ENCODE results near the gene SNPH.

Gene SNPH

DNA sequence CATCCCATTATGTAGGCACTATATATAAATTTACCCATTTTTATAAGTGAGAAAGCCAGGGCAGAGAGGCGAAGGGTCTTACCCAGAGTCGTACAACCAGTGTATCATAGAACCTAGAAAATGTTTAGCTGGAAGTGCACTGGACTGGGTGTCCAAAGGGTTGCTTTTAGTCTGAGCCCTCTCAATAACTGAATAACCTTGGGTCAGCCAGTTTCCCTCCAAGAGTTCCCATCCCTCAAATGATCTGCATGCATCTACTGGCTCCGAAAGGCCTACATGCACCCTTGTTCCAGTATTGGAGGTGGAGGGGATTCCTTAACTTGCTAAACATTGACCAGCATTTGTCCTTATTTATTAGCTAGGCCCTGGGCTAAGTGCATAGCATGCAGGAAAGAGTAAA lies 3.8 kb downstream of the SNPH start:
- TF ChIP-seq, protein P1, sequence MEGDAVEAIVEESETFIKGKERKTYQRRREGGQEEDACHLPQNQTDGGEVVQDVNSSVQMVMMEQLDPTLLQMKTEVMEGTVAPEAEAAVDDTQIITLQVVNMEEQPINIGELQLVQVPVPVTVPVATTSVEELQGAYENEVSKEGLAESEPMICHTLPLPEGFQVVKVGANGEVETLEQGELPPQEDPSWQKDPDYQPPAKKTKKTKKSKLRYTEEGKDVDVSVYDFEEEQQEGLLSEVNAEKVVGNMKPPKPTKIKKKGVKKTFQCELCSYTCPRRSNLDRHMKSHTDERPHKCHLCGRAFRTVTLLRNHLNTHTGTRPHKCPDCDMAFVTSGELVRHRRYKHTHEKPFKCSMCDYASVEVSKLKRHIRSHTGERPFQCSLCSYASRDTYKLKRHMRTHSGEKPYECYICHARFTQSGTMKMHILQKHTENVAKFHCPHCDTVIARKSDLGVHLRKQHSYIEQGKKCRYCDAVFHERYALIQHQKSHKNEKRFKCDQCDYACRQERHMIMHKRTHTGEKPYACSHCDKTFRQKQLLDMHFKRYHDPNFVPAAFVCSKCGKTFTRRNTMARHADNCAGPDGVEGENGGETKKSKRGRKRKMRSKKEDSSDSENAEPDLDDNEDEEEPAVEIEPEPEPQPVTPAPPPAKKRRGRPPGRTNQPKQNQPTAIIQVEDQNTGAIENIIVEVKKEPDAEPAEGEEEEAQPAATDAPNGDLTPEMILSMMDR (IDR thresholded peaks at IDR 0.05), result no peak

DNA sequence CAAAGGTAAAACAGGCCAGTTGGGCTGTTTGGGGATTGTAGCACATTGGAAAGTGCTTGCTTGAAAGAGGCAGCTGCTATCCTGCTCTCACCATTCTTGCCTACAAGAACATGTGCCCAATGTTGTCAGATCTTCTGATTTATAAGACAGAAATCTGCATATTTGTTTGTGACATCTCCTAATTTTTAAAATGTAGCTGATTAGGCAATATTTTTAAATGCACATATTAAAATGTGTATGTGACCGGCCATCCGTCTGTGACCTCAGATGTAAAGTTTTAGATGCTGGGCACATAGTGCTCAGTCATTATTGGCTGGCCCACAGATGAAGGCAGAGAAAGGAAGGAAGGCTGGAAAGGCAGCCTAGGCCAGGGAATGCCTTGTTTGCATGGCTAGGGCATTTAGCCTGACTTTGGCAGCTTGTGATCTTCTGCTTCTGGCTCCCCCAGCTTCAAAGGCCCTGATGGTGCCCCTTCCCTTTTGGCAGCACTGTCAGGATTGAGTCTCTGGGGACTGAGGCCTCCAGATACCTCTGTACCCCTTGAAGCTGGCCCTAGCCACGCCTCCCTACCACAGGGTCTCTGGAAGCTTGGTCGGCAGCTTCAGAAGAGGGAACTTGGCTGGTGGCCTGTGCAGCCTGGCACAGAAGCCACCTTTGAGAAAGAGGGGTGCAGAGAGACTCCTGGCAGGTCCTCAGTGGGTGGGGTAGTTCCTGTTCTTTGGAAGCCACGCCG lies 6.4 kb downstream of the SNPH start:
- TF ChIP-seq, protein P1 (IDR thresholded peaks at IDR 0.05), result no peak

DNA sequence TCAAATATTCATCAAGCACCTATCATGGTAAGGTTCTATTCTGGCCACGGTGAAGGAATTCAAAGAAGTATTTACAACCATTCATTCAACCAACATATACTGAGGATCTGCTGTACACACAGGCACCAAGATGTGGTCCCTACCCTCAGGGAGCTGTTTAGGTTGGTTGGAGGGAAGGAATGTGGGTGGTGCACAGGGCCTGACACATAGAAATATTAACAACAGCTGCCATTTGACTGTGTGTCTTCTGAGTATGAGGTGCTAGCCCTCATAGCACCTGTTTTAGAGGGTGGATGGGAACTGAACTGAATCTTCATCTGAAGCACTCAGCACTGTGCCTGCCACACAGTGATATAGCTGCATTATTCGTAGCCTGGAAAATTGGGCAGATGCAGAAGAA lies 7.3 kb downstream of the SNPH start:
- TF ChIP-seq, protein P1 (IDR thresholded peaks at IDR 0.05), result no peak

DNA sequence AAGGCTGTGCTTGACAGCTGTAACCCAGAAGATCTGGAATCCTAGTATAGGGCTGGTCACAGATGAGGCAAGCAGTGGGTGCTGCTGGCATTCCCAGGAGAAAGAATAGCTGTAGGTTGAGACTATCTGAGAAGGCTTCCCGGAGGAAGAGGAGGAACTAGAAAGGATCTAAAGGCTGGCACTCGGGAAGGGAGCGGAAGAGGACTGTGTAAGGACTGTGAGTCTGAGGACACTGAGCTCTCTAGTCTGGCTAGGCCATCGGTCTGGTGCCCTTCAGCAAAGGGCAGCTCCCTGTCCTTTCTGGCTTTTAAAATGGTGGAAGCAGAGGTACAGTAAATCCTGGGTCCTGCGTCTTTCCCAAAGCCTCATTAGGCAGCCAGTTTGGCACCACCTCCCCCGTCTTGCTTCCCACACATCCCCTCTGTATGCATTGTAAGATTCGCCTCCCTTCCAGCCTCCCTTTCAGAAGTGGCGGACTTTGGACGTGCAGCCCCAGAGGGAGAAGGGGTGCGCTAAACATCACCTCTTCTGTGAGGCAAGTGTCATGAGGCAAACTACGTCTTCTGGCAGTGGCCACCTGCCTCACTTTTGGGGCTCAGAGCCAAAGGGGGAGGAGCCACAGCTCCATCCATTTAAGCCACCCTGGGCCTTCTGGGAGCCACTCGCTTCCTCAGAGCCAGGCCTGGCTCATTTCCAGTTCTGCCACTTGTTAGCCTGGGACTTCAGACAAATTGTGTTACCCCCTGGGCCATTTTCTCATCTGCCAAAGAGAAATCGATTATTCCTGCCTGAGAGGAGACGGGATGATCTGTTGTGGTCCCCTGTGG lies 8.6 kb downstream of the SNPH start:
- TF ChIP-seq, protein P1 (IDR thresholded peaks at IDR 0.05), result no peak

DNA sequence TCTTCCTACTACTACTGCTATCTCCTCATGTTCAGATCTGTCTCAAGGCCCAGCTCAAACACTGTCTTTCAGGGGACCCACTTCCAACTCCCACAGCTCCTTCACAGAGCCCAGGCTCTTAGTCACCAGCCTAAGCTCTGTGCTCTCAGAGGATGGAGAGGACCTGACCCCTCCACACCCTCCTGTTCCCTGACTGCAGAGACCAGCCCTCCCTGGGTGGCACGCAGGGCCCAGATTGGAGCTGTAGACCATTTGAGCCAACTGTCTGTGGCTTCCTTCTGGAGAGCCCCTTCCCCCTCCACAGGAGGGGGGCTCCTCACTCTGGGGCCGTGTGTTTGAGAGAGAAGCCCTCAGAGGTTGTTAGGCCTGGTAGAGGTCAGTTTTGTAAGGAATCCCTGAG lies 9.8 kb downstream of the SNPH start:
- TF ChIP-seq, protein P1 (IDR thresholded peaks at IDR 0.05), result no peak

DNA sequence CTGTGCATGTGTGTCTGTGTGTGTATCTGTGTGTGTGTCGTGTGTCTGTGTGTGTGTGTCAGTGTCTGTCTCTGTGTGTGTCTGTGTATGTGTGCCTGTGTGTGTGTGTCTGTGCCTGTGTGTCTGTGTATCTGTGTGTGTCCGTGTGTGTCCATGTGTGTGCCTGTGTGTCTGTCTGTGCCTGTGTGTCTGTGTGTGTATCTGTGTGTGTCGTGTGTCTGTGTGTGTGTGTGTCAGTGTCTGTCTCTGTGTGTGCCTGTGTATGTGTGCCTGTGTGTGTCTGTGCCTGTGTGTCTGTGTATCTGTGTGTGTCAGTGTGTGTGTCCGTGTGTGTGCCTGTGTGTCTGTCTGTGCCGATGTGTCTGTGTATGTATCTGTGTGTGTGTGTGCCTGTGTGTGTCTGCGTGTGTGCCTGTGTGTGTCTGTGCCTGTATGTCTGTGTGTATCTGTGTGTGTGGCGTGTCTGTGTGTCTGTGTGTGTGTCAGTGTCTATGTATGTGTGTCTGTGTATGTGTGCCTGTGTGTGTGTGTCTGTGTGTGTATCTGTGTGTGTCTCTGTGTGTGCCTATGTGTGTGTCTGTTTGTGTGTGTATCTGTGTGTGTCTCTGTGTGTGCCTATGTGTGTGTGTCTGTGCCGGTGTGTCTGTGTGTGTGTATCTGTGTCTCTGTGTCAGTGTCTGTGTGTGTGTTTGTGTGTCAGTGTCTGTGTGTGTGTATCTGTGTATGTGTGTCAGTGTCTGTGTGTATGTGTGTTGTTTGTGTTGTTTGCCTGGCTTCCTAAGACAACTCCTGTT lies 11.6 kb downstream of the SNPH start:
- TF ChIP-seq, protein P1 (IDR thresholded peaks at IDR 0.05), result no peak

DNA sequence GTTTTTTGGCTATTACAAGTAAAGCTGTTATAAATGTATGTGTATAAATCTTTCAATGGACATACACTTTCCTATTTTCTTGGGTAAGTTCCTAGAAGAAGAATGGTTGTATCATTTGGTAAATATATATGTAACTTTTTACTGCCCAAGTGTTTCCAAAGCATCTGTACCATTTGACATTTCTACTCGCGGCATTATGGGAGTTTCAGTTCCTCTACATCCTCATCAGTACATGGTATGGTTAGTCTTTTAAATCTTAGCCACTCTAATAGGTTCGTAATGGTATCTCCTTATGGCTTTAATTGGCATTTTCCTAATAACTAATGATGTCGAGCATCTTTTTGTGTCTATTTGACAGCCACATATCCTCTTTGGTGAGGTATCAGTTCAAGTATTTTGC lies 12.9 kb downstream of the SNPH start:
- TF ChIP-seq, protein P1 (IDR thresholded peaks at IDR 0.05), result no peak
